GM21360 (cell line): ENCODE results near the gene MYO3A.
"Not testable (repeated sequence)": the region's sequence is repeated elsewhere in the genome, so short reads cannot be mapped to it uniquely, and the experiment has no call there.

ENCODE experiments used
- ATAC-seq: cut with Tn5 transposase; IDR thresholded peaks from one replicate; pipeline ENCODE4 v1.9.1; 2021; ENCODE audit warnings: mild to moderate bottlenecking, moderate library complexity; ENCODE audit not compliant: unreplicated experiment

Gene MYO3A

DNA sequence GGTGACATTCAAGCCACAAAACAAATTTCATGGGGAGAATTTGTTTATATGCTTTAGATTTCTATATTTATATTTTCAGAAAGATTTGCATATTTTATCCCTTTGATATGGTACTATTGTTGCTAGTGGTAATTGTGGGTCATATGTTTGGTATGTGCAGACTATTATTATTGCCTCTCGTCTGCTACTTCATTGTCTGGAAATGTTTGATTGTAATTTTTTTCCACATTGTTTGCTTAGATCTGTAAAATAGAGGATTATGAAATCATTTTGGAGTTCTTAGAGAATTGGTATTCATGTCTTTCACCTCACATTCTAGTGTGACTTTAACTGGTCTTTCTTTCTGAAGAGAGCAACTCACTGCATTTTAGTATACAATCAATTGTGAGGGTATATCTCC, 44.7 kb downstream of the MYO3A start:
- no peak for ATAC-seq

DNA sequence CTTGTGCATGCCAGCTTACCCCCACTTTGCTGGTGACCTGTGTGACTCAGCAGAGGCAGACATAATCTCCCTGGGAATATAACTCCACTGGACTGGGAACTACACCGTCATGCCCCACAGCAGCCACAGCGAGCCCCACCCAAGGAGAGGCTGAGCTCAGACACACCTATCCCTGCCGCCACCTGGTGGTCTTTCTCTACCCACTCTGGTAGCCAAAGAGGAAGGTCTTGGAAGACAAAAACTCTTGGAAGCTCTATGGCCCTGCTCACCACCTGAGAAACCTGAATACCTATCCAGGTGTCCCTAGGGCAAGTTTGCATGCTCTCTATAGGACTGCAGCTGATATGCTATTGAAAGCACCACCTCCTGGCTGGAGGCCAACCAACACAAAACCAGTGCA, 48.1 kb downstream of the MYO3A start:
- no peak for ATAC-seq

GRCh38 chr10:25988583-25988982, 54.6 kb downstream of the MYO3A start:
- ATAC-seq, result no peak

DNA sequence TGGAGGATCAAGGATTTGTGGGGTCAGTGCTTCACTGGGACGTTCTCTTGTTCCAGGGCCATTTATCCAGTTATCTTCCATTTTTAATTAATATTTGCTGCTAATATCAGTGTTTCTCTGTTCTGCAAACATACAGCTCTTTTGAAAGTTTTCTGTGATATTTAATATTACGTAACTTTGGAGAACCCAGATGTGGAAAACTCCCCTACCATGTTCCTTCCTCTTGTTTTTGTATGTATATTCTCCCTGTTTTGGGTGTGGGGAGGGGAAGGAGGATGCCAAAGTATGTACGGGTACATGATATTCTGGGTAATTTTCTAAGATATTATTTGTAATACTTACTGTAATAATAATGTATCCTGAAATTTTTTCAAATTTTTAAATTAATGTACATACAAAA, 55.9 kb downstream of the MYO3A start:
- no peak for ATAC-seq

GRCh38 chr10:25999295-25999981, 65.4 kb downstream of the MYO3A start:
- no peak for ATAC-seq

GRCh38 chr10:26000971-26001370, 66.9 kb downstream of the MYO3A start:
- no peak for ATAC-seq

DNA sequence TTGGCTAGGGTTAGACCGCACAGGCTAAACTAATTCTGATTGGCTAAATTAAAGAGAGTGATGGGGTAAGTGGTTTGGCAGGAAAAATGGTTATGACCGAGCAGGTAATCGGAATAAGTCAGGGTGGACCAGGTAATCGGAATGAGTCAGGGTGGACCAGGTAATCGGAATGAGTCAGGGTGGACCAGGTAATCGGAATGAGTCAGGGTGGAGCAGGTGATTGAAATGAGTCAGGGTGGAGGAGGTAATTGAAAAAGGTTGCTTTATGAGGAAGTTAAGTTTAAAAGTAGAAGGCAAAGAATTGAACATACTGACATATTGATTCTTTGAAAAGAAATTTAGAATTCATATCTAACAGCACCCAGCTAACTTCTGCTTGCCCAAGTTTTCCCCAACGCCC, 68.4 kb downstream of the MYO3A start:
- ATAC-seq, result not testable (repeated sequence)

GRCh38 chr10:26015092-26015491, 81.1 kb downstream of the MYO3A start:
- no peak for ATAC-seq

DNA sequence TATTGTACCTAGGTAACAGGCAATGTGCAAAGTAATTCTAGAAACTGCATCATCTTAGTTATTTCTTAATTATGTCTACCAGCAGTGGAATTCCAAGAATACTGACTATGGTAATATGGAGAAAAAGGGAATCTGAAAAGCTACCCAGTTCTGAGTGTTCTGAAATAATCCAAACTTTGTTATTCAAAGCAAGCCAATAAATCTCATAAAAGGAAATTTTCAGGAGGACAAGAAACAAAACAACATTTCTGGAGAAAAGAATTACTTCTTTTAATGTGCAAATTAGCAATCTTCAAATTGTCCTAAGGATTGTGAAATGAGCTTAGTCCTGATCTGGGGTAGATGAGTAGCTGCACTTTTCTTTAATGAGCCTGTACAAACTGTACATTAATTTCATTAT, 88.8 kb downstream of the MYO3A start:
- no peak for ATAC-seq

GRCh38 chr10:26024303-26024702, 90.3 kb downstream of the MYO3A start:
- no peak for ATAC-seq

DNA sequence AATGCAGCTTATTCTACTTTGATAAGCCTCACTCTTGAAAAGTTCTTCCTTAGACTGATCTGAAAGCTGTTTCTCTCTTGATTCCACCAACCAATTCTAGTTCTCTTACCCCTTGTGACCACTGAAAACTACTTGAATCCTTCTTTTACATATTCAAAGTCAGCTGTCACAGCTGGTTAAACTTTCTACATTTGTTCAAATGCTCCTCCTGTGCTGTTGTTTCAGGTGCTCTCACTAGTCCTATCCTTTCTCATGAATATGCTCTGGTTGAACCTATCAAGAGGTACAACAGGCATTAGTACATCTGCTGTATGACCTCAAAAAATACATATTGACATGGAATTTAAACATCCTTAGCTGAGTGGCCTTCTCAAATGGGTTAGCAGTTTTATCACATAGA, 91.5 kb downstream of the MYO3A start:
- no peak for ATAC-seq

- no peak for ATAC-seq
Measured at GRCh38 chr10:26029858-26030257, 95.8 kb downstream of the MYO3A start.

DNA sequence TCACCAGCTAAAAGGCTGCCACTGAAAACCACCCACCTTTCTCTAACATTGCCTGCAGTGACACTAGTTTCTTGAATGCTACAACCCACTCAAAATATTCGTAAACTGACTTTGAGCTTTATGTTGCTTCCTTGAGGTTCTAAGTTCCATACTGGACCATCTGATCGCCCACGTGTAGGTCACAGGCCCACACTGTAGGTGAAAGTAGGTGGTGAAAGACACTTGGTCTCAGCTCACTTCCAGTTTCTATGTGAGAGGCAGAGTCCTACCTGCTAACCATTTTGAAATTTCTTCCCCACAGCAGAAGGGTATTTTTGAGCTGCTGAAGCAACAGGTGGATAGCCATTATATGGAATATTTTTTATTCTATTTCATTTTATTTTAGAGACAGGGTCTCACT, 97.3 kb downstream of the MYO3A start:
- no peak for ATAC-seq

GRCh38 chr10:26043469-26043868, 109.4 kb downstream of the MYO3A start:
- no peak for ATAC-seq

- no peak for ATAC-seq
Measured at GRCh38 chr10:26044141-26044749, 110.2 kb downstream of the MYO3A start.

DNA sequence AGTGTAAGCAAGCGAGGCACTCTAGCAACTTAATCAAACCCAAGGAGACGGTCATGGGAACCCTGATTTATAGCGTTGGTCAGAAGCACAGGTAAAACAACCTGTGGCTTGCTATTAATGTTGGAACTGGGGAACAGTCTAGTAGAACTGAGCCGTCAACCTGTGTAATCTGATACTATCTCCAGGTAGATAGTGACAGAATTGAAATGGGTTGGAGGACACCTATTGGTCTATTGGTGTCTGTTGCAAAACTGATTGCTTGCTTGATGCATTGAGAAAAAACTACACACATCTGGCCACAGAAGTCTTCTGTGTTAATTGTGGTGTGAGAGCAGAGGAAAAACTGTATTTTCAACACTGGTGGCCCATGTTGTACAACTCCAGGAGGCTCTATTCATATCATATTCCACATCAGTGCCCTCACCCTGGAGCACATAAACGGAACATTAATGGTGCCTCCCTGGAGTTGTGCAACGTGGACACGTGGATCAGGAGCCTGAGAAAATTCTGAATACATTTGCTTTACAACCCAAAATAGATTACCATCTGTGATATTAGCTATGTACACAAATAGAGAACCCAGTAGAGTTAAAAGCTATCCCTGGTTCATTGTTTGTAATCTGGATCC, 112.2 kb downstream of the MYO3A start:
- ATAC-seq, result no peak

- no peak for ATAC-seq
Measured at GRCh38 chr10:26048756-26049155, 114.7 kb downstream of the MYO3A start.

- ATAC-seq, result no peak
Measured at GRCh38 chr10:26052326-26052725, 118.3 kb downstream of the MYO3A start.

DNA sequence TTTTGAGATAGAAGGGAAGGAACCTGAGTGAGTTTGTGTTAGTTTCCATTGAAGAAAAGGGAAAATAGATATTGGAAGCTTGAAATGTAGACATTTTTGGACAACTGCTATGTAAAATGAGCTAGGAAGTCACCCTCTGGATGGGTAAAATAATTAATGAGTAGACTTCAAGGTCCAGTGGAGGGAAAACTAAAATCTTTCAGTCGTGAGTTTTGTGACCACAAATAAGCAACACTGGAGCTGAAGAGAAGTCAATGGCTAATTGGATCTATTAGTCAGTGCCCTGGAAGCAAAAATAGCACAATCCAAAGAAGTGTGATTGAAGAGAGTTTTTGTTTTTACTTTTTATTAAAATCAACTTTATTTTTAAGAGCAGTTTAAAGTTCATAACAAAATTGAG, 123.4 kb downstream of the MYO3A start:
- no peak for ATAC-seq

DNA sequence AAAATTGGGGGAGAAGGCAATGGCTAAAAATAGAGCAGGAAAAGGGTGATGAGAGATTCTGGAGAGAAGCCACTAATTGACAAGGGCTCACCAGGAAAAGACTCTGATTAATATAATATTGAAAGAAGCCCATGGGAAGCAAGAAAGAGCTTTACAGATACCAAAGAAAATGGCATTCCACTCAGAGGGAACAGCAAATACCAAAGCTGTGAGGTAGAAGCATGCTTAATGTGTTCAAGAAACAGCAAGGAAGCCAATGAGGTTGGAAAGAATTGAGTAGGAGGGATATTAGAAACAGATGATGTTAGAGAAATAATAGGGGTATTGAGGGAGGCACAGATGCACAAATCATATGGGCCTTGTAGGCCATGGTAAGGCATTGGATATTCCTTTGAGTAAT, 130.1 kb downstream of the MYO3A start:
- ATAC-seq, result no peak

DNA sequence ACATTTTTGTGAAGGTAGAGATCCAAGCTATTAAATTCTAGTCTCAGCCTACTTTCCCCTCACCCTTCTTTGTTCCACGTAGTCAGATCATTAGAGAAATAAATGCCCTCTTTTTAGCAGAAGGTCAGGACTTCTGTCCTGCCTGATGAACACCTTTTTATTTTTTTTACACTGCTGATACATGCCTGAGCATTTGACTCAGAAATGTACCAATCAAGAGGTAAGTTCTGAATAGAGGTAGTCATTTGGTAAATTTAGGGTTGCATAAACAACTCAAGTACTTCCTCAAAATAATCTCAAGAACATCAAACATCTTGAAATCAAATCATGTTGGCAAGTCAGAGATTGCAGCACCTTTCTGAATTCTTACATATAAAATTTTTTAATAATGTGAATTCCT, 133.7 kb downstream of the MYO3A start:
- no peak for ATAC-seq

- not testable (repeated sequence) for ATAC-seq
Measured at GRCh38 chr10:26080971-26081370, 146.9 kb downstream of the MYO3A start.
